ENCODE data around the gene ZNF136. TPM values are rescaled to one million over a fixed set of nuclear protein-coding genes. Genes with fewer than 3 reads are reported as not detected.

The ZNF136 gene
- total and polyA plus RNA-seq, 9 of the 15 experiments (the other 6 are each of a cell fraction or from before 2014, with no cell fraction given) = 1.0 to 5.3 (median 3.1) TPM

Other genes starting within 250 kb of the ZNF136 start
Only the 7 nearest of the 11 such genes appear.
- gene ZNF433, start 127.4 kb upstream of the ZNF136 start, total RNA-seq (2014; rRNA removed) = 2.6 and 3.0 TPM in 2 replicates
- 3.9 and 4.7 TPM in 2 replicates for gene ZNF433, start 127.4 kb upstream of the ZNF136 start, total RNA-seq (2014; rRNA removed; fragmentation: Illumina TruSeq; extraction: Trizol)
- gene ZNF433, start 127.4 kb upstream of the ZNF136 start, total RNA-seq (2015; rRNA removed; fragmentation: Illumina TruSeq; extraction: Trizol) = 3.6 and 3.8 TPM in 2 replicates
- 2.2 and 3.0 TPM in 2 replicates for gene ZNF433, start 127.4 kb upstream of the ZNF136 start, total RNA-seq (2021)
- 0.53 and 2.0 TPM in 2 replicates for gene ZNF433, start 127.4 kb upstream of the ZNF136 start, polyA plus RNA-seq (2011; rRNA removed)
- 3.4 and 4.0 TPM in 2 replicates for gene ZNF433, start 127.4 kb upstream of the ZNF136 start, polyA plus RNA-seq (2014; fragmentation: Illumina TruSeq; extraction: Trizol)
- 1 to 10 TPM; 2.9 to 4.1 TPM for gene ZNF433, start 127.4 kb upstream of the ZNF136 start, polyA plus RNA-seq (2014; fragmentation: Nextera tagmentation; extraction: Ambion mirVana)
- 2.3 and 4.1 TPM in 2 replicates for gene ZNF433, start 127.4 kb upstream of the ZNF136 start, polyA plus RNA-seq (2014; rRNA removed)
- gene ZNF878, start 110.1 kb upstream of the ZNF136 start, total RNA-seq (2014; rRNA removed) = 0.50 and 0.65 TPM in 2 replicates
- 1.4 and 2.1 TPM in 2 replicates for gene ZNF878, start 110.1 kb upstream of the ZNF136 start, total RNA-seq (2014; rRNA removed; fragmentation: Illumina TruSeq; extraction: Trizol)
- 0.45 and 0.91 TPM in 2 replicates for gene ZNF878, start 110.1 kb upstream of the ZNF136 start, total RNA-seq (2015; rRNA removed; fragmentation: Illumina TruSeq; extraction: Trizol)
- 0.78 and 1.2 TPM in 2 replicates for gene ZNF878, start 110.1 kb upstream of the ZNF136 start, total RNA-seq (2021)
- 0.12 and 0.46 TPM in 2 replicates for gene ZNF878, start 110.1 kb upstream of the ZNF136 start, polyA plus RNA-seq (2011; rRNA removed)
- 0.30 and 0.56 TPM in 2 replicates for gene ZNF878, start 110.1 kb upstream of the ZNF136 start, polyA plus RNA-seq (2014; fragmentation: Illumina TruSeq; extraction: Trizol)
- under 1 TPM; 0.38 TPM for gene ZNF878, start 110.1 kb upstream of the ZNF136 start, polyA plus RNA-seq (2014; fragmentation: Nextera tagmentation; extraction: Ambion mirVana)
- gene ZNF878, start 110.1 kb upstream of the ZNF136 start, polyA plus RNA-seq (2014; rRNA removed) = 0.30 TPM in 2 replicates
- gene ZNF844, start 98.4 kb upstream of the ZNF136 start, total RNA-seq (2014; rRNA removed) = 2.0 TPM in 2 replicates
- gene ZNF844, start 98.4 kb upstream of the ZNF136 start, total RNA-seq (2014; rRNA removed; fragmentation: Illumina TruSeq; extraction: Trizol) = 4.5 and 4.7 TPM in 2 replicates
- gene ZNF844, start 98.4 kb upstream of the ZNF136 start, total RNA-seq (2015; rRNA removed; fragmentation: Illumina TruSeq; extraction: Trizol) = 2.2 TPM in 2 replicates
- gene ZNF844, start 98.4 kb upstream of the ZNF136 start, total RNA-seq (2021) = 2.9 and 3.4 TPM in 2 replicates
- gene ZNF844, start 98.4 kb upstream of the ZNF136 start, polyA plus RNA-seq (2011; rRNA removed) = 0.55 and 4.5 TPM in 2 replicates
- gene ZNF844, start 98.4 kb upstream of the ZNF136 start, polyA plus RNA-seq (2014; fragmentation: Illumina TruSeq; extraction: Trizol) = 2.3 and 2.7 TPM in 2 replicates
- gene ZNF844, start 98.4 kb upstream of the ZNF136 start, polyA plus RNA-seq (2014; fragmentation: Nextera tagmentation; extraction: Ambion mirVana) = 1 to 10 TPM in 1 of 2 experiments, under 1 TPM in 1; 0.80 to 1.1 TPM
- gene ZNF844, start 98.4 kb upstream of the ZNF136 start, polyA plus RNA-seq (2014; rRNA removed) = 0.98 and 1.5 TPM in 2 replicates
- gene ZNF20, start 22.7 kb upstream of the ZNF136 start, total RNA-seq (2014; rRNA removed) = 1.2 and 2.2 TPM in 2 replicates
- gene ZNF20, start 22.7 kb upstream of the ZNF136 start, total RNA-seq (2014; rRNA removed; fragmentation: Illumina TruSeq; extraction: Trizol) = 3.1 and 3.3 TPM in 2 replicates
- 3.7 and 4.1 TPM in 2 replicates for gene ZNF20, start 22.7 kb upstream of the ZNF136 start, total RNA-seq (2015; rRNA removed; fragmentation: Illumina TruSeq; extraction: Trizol)
- 1.7 and 3.2 TPM in 2 replicates for gene ZNF20, start 22.7 kb upstream of the ZNF136 start, total RNA-seq (2021)
- 1.7 and 2.4 TPM in 2 replicates for gene ZNF20, start 22.7 kb upstream of the ZNF136 start, polyA plus RNA-seq (2011; rRNA removed)
- gene ZNF20, start 22.7 kb upstream of the ZNF136 start, polyA plus RNA-seq (2014; fragmentation: Illumina TruSeq; extraction: Trizol) = 1.3 and 1.4 TPM in 2 replicates
- 1 to 10 TPM; 3.3 to 3.4 TPM for gene ZNF20, start 22.7 kb upstream of the ZNF136 start, polyA plus RNA-seq (2014; fragmentation: Nextera tagmentation; extraction: Ambion mirVana)
- 1.7 and 2.7 TPM in 2 replicates for gene ZNF20, start 22.7 kb upstream of the ZNF136 start, polyA plus RNA-seq (2014; rRNA removed)
- gene ZNF625, start 6.4 kb upstream of the ZNF136 start, total RNA-seq (2014; rRNA removed) = not detected in 2 replicates
- gene ZNF625, start 6.4 kb upstream of the ZNF136 start, total RNA-seq (2014; rRNA removed; fragmentation: Illumina TruSeq; extraction: Trizol) = 0.07 TPM in 1 of 2 replicates, not detected in the other
- not detected in 2 replicates for gene ZNF625, start 6.4 kb upstream of the ZNF136 start, total RNA-seq (2015; rRNA removed; fragmentation: Illumina TruSeq; extraction: Trizol)
- 0.09 and 0.13 TPM in 2 replicates for gene ZNF625, start 6.4 kb upstream of the ZNF136 start, total RNA-seq (2021)
- not detected in 2 replicates for gene ZNF625, start 6.4 kb upstream of the ZNF136 start, polyA plus RNA-seq (2011; rRNA removed)
- not detected in 2 replicates for gene ZNF625, start 6.4 kb upstream of the ZNF136 start, polyA plus RNA-seq (2014; fragmentation: Illumina TruSeq; extraction: Trizol)
- not detected for gene ZNF625, start 6.4 kb upstream of the ZNF136 start, polyA plus RNA-seq (2014; fragmentation: Nextera tagmentation; extraction: Ambion mirVana)
- not detected in 2 replicates for gene ZNF625, start 6.4 kb upstream of the ZNF136 start, polyA plus RNA-seq (2014; rRNA removed)
- 2.6 and 3.2 TPM in 2 replicates for gene ZNF44, start 131.8 kb downstream of the ZNF136 start, total RNA-seq (2014; rRNA removed)
- 8.3 TPM in 2 replicates for gene ZNF44, start 131.8 kb downstream of the ZNF136 start, total RNA-seq (2014; rRNA removed; fragmentation: Illumina TruSeq; extraction: Trizol)
- gene ZNF44, start 131.8 kb downstream of the ZNF136 start, total RNA-seq (2015; rRNA removed; fragmentation: Illumina TruSeq; extraction: Trizol) = 7.7 and 8.2 TPM in 2 replicates
- 3.2 and 3.9 TPM in 2 replicates for gene ZNF44, start 131.8 kb downstream of the ZNF136 start, total RNA-seq (2021)
- gene ZNF44, start 131.8 kb downstream of the ZNF136 start, polyA plus RNA-seq (2011; rRNA removed) = 2.7 and 4.4 TPM in 2 replicates
- gene ZNF44, start 131.8 kb downstream of the ZNF136 start, polyA plus RNA-seq (2014; fragmentation: Illumina TruSeq; extraction: Trizol) = 5.3 and 5.5 TPM in 2 replicates
- 1 to 10 TPM; 2.7 to 5.7 TPM for gene ZNF44, start 131.8 kb downstream of the ZNF136 start, polyA plus RNA-seq (2014; fragmentation: Nextera tagmentation; extraction: Ambion mirVana)
- gene ZNF44, start 131.8 kb downstream of the ZNF136 start, polyA plus RNA-seq (2014; rRNA removed) = 3.9 and 4.4 TPM in 2 replicates
- 0.73 and 0.98 TPM in 2 replicates for gene ZNF563, start 170.5 kb downstream of the ZNF136 start, total RNA-seq (2014; rRNA removed)
- gene ZNF563, start 170.5 kb downstream of the ZNF136 start, total RNA-seq (2014; rRNA removed; fragmentation: Illumina TruSeq; extraction: Trizol) = 1.2 and 1.3 TPM in 2 replicates
- gene ZNF563, start 170.5 kb downstream of the ZNF136 start, total RNA-seq (2015; rRNA removed; fragmentation: Illumina TruSeq; extraction: Trizol) = 1.6 and 1.7 TPM in 2 replicates
- gene ZNF563, start 170.5 kb downstream of the ZNF136 start, total RNA-seq (2021) = 0.69 and 1.5 TPM in 2 replicates
- 0.57 and 0.67 TPM in 2 replicates for gene ZNF563, start 170.5 kb downstream of the ZNF136 start, polyA plus RNA-seq (2011; rRNA removed)
- 1.1 and 1.3 TPM in 2 replicates for gene ZNF563, start 170.5 kb downstream of the ZNF136 start, polyA plus RNA-seq (2014; fragmentation: Illumina TruSeq; extraction: Trizol)
- gene ZNF563, start 170.5 kb downstream of the ZNF136 start, polyA plus RNA-seq (2014; fragmentation: Nextera tagmentation; extraction: Ambion mirVana) = under 1 TPM; 0.37 to 0.74 TPM
- gene ZNF563, start 170.5 kb downstream of the ZNF136 start, polyA plus RNA-seq (2014; rRNA removed) = 1.00 and 2.9 TPM in 2 replicates

Measured in K562 (cell line).